Measurements from ENCODE around the gene RAB27A. TPM values are rescaled to one million over a fixed set of nuclear protein-coding genes. Genes with fewer than 3 reads are reported as not detected.

RAB27A gene
- total and polyA plus RNA-seq, 2 of the 8 experiments (the other 6 are each of a cell fraction or from before 2014, with no cell fraction given) = 2.3 to 6.5 TPM

GRCh38 chr15:55164284-55164683 is 125.3 kb downstream of the RAB27A start:
- DNase-seq (ENCODE audit: low read depth in 1 of 2, low spot score in 2 of 2) (no peak), FAIRE-seq (no peak)
- ChIA-PET CTCF (ENCODE audit: partially characterized antibody) (interaction anchor here (0.9 to 1.6 kb wide), 5 partner anchors 11 to 271 kb away, joined by 3 to 5 read pairs (median 4); no protein-coding TSS in a partner anchor), POLR2A (ENCODE audit: partially characterized antibody) (interaction anchor here (0.6 to 1.5 kb wide), 2 partner anchors 15 to 33 kb away, joined by 3 to 5 read pairs; partner anchors contain the start of gene RSL24D1)
- H2BK5ac ChIP-seq (ENCODE audit: low read depth, low read length) = no peak overlapping the region
- H3K9me3 ChIP-seq (ENCODE audit: insufficient read depth in 2 of 2, low read depth in 1 of 2, low read length in 1 of 2) = no peaks in the 10 kb centered on the region; a peak in 1 of 4 replicates
- no peak overlapping the region for H2AK5ac ChIP-seq (ENCODE audit: low read depth, low read length)
- H3K4ac ChIP-seq (replicated peaks; ENCODE audit: insufficient read length, low read depth, low read length) = no peak overlapping the region
- no peak for TF ChIP-seq SAP30 (IDR thresholded peaks at IDR 0.05; ENCODE audit: insufficient read depth, insufficient replicate concordance, low read length)
- no peak for TF ChIP-seq RFX5 (IDR thresholded peaks at IDR 0.05; ENCODE audit: borderline replicate concordance, low read depth, low read length)
- no peak for TF ChIP-seq FOSL1 (IDR thresholded peaks at IDR 0.05; ENCODE audit: insufficient read depth, low read depth, low read length)
- no peak for TF ChIP-seq JUND (IDR thresholded peaks at IDR 0.05; ENCODE audit: low read length)
- H3K79me1 ChIP-seq (ENCODE audit: low read depth, low read length) = no peaks in the 10 kb centered on the region
- no peaks in the 10 kb centered on the region for H4K20me1 ChIP-seq (replicated peaks in 1 of 2; ENCODE audit: control insufficient read depth in 1 of 2, insufficient read depth in 2 of 2, low read length in 2 of 2)
- no peaks in the 10 kb centered on the region for H3K36me3 ChIP-seq (ENCODE audit: control insufficient read depth in 2 of 4, insufficient read depth in 4 of 4, low read length in 3 of 4)
- no peak overlapping the region for H2BK120ac ChIP-seq (replicated peaks; ENCODE audit: low read depth, low read length)
- H3K14ac ChIP-seq (ENCODE audit: insufficient read length) = no peak overlapping the region
- no peak overlapping the region for H2BK12ac ChIP-seq (ENCODE audit: low read depth, low read length)
- H3K27ac ChIP-seq (ENCODE audit: low read depth, low read length) = no peak overlapping the region
- no peak overlapping the region for H2BK20ac ChIP-seq (ENCODE audit: low read length)
- H4K5ac ChIP-seq (ENCODE audit: insufficient read length, low read depth, low read length) = no peak overlapping the region
- H4K8ac ChIP-seq (ENCODE audit: extremely low read depth, insufficient read depth, low read length) = no peak overlapping the region
- H4K91ac ChIP-seq (replicated peaks; ENCODE audit: insufficient read length, low read length) = no peak overlapping the region
- H3K27me3 ChIP-seq (replicated peaks in 1 of 4; ENCODE audit: control insufficient read depth in 3 of 4, extremely low read depth in 1 of 4, insufficient read depth in 3 of 4, low read length in 3 of 4) = no peaks in the 10 kb centered on the region
- H3K9ac ChIP-seq (replicated peaks in 1 of 4; ENCODE audit: extremely low read depth in 1 of 4, low read depth in 3 of 4, low read length in 3 of 4) = no peak overlapping the region
- H3K18ac ChIP-seq (ENCODE audit: extremely low read depth, low read length) = no peak overlapping the region
- no peak overlapping the region for H3K4me3 ChIP-seq (ENCODE audit: extremely low read depth in 1 of 4, insufficient read depth in 2 of 4, low read depth in 3 of 4, low read length in 4 of 4)
- no peak overlapping the region for H3K56ac ChIP-seq (replicated peaks; ENCODE audit: insufficient read length, low read depth, low read length)
- no peaks in the 10 kb centered on the region for H3K23me2 ChIP-seq (ENCODE audit: low read depth, low read length)
- H2BK15ac ChIP-seq (ENCODE audit: low read length) = no peak overlapping the region
- H3K79me2 ChIP-seq (ENCODE audit: control insufficient read depth in 1 of 2, insufficient read depth in 2 of 2, low read length in 2 of 2) = no peaks in the 10 kb centered on the region
- H2AFZ ChIP-seq (ENCODE audit: low read length) = no peak overlapping the region
- H3K4me2 ChIP-seq (ENCODE audit: insufficient read depth in 1 of 2, low read depth in 2 of 2, low read length in 2 of 2) = no peak overlapping the region
- 86% methylated on average over 4 of the region's 4 CpGs; no CpG with 5 or more reads in 1 of the 2 experiments for WGBS, 2 experiments (ENCODE audit: extremely low coverage in 1 of 2, insufficient coverage in 1 of 2, insufficient read length in 1 of 2, insufficient replicate concordance in 2 of 2, low coverage in 1 of 2, low lambda C conversion rate in 2 of 2, missing lambda C conversion rate in 1 of 2)
- H3K23ac ChIP-seq (ENCODE audit: insufficient read length) = no peak overlapping the region
- H3K4me1 ChIP-seq (replicated peaks in 1 of 4; ENCODE audit: control insufficient read depth in 3 of 4, insufficient read depth in 4 of 4, low read length in 3 of 4) = no peaks in the 10 kb centered on the region
